Calu3 (cell line): ENCODE measurements around the gene DNAJC28. TPM values are rescaled to one million over a fixed set of nuclear protein-coding genes. Genes with fewer than 3 reads are reported as not detected.

Source experiments
- BruUV-seq: library from RNA; stranded (reverse); fragments of 400-500 nt; replicated peaks from 2 replicates; lab custom pipeline; 2021; lab: Mats Ljungman, UMichigan
- CTCF ChIA-PET: fragments of 300-600 bp; sonication (Branson Sonifier 250); formaldehyde crosslinking; loops from one replicate; lab custom pipeline; 2022; ENCODE audit warnings: antibody characterized with exemption; lab: Charles Lee
- DNase-seq: peaks from one replicate; pipeline ENCODE4 v3.0.0; 2022
- H3K27ac Mint-ChIP-seq: one replicate; pipeline ENCODE4 v1.8.0; 2022; ENCODE audit warnings: mixed read lengths; ENCODE audit not compliant: unreplicated experiment
- H3K27me3 Mint-ChIP-seq: one replicate; pipeline ENCODE4 v1.8.0; 2022; ENCODE audit warnings: mixed read lengths; ENCODE audit not compliant: unreplicated experiment
- H3K36me3 Mint-ChIP-seq: one replicate; pipeline ENCODE4 v1.8.0; 2022; ENCODE audit warnings: mild to moderate bottlenecking, moderate library complexity, mixed read lengths; ENCODE audit not compliant: insufficient read depth, unreplicated experiment
- H3K4me1 Mint-ChIP-seq: one replicate; pipeline ENCODE4 v1.8.0; 2022; ENCODE audit warnings: mild to moderate bottlenecking, low read depth, mixed read lengths; ENCODE audit not compliant: unreplicated experiment
- H3K4me3 Mint-ChIP-seq: one replicate; pipeline ENCODE4 v1.8.0; 2022; ENCODE audit warnings: mild to moderate bottlenecking, low read depth, moderate library complexity, mixed read lengths; ENCODE audit not compliant: unreplicated experiment
- H3K9me3 Mint-ChIP-seq: one replicate; pipeline ENCODE4 v1.8.0; 2022; ENCODE audit warnings: low read depth, mixed read lengths; ENCODE audit not compliant: unreplicated experiment
- intact Hi-C: fragments of 100-400 bp; cut with micrococcal nuclease; formaldehyde crosslinking; loops from one replicate; pipeline ENCODE4 v1.10.0; 2022; ENCODE audit not compliant: unreplicated experiment
- total RNA-seq: library from RNA; stranded (reverse); gene quantifications from 2 replicates; pipeline ENCODE4 v1.2.3, GENCODE V29; 2022
- TF ChIP-seq, protein P1 (sequence below): fragments of 200-600 bp; IDR thresholded peaks from one replicate; pipeline ENCODE4 v1.8.0; 2022; ENCODE audit warnings: antibody characterized with exemption; ENCODE audit not compliant: unreplicated experiment

DNAJC28 gene
- total RNA-seq, 1 experiment from 2014 or later = 1.2 TPM

DNA sequence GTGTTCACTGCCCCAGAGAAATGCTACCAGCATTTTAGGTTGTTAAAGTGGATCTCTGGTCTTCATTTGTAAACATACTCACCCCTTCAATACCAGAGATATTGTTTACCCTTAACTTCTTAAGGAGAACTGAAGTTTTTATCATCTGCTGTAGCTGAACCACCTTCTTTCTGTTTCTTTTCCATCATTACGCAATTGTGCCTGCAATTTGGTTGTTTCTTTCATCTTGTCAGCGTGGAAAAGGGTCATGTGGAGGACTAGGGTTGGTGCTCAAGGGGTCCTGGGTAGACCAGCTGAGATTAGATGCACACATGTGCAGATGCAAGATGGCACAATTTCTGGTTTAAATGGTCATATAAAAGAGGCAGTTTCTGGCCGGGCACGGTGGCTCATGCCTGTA is 27.4 kb upstream of the DNAJC28 start:
- DNase-seq = no peak
- no peak overlapping the region for H3K4me3 Mint-ChIP-seq
- no peaks in the 10 kb centered on the region for H3K4me1 Mint-ChIP-seq
- CTCF ChIA-PET = no interaction called here
- no TSS peak for BruUV-seq
- no peaks in the 10 kb centered on the region for H3K9me3 Mint-ChIP-seq
- H3K27ac Mint-ChIP-seq = no peak overlapping the region
- TF ChIP-seq, protein P1, sequence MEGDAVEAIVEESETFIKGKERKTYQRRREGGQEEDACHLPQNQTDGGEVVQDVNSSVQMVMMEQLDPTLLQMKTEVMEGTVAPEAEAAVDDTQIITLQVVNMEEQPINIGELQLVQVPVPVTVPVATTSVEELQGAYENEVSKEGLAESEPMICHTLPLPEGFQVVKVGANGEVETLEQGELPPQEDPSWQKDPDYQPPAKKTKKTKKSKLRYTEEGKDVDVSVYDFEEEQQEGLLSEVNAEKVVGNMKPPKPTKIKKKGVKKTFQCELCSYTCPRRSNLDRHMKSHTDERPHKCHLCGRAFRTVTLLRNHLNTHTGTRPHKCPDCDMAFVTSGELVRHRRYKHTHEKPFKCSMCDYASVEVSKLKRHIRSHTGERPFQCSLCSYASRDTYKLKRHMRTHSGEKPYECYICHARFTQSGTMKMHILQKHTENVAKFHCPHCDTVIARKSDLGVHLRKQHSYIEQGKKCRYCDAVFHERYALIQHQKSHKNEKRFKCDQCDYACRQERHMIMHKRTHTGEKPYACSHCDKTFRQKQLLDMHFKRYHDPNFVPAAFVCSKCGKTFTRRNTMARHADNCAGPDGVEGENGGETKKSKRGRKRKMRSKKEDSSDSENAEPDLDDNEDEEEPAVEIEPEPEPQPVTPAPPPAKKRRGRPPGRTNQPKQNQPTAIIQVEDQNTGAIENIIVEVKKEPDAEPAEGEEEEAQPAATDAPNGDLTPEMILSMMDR = no peak
- peaks cover 42% of the 10 kb centered on the region for H3K36me3 Mint-ChIP-seq
- intact Hi-C loops = no loop called here
- H3K27me3 Mint-ChIP-seq = no peaks in the 10 kb centered on the region

GRCh38 chr21:33514229-33514628 is 22.7 kb upstream of the DNAJC28 start:
- DNase-seq = no peak
- no peak overlapping the region for H3K4me3 Mint-ChIP-seq
- TF ChIP-seq, protein P1 = no peak
- H3K9me3 Mint-ChIP-seq = no peaks in the 10 kb centered on the region
- peaks cover 32% of the 10 kb centered on the region for H3K36me3 Mint-ChIP-seq
- intact Hi-C loops = no loop called here
- no TSS peak for BruUV-seq
- CTCF ChIA-PET = interaction anchor here (1.0 kb wide), 1 partner anchor 8 kb away, joined by 4 read pairs; no protein-coding TSS in a partner anchor
- H3K4me1 Mint-ChIP-seq = no peaks in the 10 kb centered on the region
- no peak overlapping the region for H3K27ac Mint-ChIP-seq
- no peaks in the 10 kb centered on the region for H3K27me3 Mint-ChIP-seq

DNA sequence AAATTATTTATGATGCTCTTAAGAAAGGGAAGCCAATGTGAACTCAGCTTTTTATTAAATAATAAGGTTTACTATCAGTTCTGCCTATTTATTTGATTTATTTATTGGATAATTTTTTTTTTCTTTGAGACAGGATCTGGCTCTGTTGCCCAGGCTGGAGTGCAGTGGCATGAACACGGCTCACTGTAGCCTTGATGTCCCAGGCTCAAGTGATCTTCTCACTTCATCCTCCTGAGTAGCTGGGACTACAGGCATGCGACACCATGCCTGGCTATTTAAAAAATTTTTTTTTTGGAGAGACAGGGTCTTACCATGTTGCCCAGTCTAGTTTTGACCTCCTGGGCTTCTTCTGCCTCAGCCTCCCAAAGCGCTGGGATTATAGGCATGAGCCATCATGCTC is 21.0 kb upstream of the DNAJC28 start:
- no peaks in the 10 kb centered on the region for H3K27me3 Mint-ChIP-seq
- DNase-seq = no peak
- no TSS peak for BruUV-seq
- intact Hi-C loops = no loop called here
- no peaks in the 10 kb centered on the region for H3K4me1 Mint-ChIP-seq
- CTCF ChIA-PET = no interaction called here
- H3K9me3 Mint-ChIP-seq = no peaks in the 10 kb centered on the region
- H3K4me3 Mint-ChIP-seq = no peak overlapping the region
- TF ChIP-seq, protein P1 = no peak
- no peak overlapping the region for H3K27ac Mint-ChIP-seq
- H3K36me3 Mint-ChIP-seq = peaks cover 29% of the 10 kb centered on the region

DNA sequence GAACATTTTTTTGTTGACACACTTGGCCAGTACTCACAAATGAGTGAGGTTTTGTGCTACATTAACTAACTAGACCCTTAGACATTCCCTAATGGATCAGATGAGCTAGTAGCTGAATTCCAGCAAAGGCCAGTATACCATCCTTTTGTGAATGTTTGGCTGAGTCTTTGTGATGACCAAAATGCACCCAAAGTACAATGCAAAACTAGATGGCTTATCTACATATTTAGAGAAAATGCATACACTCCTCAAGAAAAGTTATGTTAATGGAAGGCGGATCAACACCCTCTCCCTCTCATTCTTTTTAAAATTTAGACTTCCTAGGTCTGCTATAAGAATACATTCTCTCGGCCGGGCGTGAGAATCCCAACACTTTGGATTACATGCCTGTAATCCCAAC is 20.1 kb upstream of the DNAJC28 start:
- no TSS peak for BruUV-seq
- TF ChIP-seq, protein P1 = no peak
- Mint-ChIP-seq H3K4me1 (no peaks in the 10 kb centered on the region), H3K27me3 (no peaks in the 10 kb centered on the region), H3K9me3 (no peaks in the 10 kb centered on the region), H3K36me3 (peaks cover 26% of the 10 kb centered on the region), H3K4me3 (no peak overlapping the region), H3K27ac (no peak overlapping the region)
- intact Hi-C loops = no loop called here
- no peak for DNase-seq
- CTCF ChIA-PET = no interaction called here
